HG03103 (cell line): ENCODE data around the gene SAMD13.
"Not testable (repeated sequence)": the region's sequence is repeated elsewhere in the genome, so short reads cannot be mapped to it uniquely, and the experiment has no call there.

Experiments
- ATAC-seq: cut with Tn5 transposase; IDR thresholded peaks from one replicate; pipeline ENCODE4 v1.9.1; 2021; ENCODE audit warnings: low read depth; ENCODE audit not compliant: unreplicated experiment

Gene SAMD13

DNA sequence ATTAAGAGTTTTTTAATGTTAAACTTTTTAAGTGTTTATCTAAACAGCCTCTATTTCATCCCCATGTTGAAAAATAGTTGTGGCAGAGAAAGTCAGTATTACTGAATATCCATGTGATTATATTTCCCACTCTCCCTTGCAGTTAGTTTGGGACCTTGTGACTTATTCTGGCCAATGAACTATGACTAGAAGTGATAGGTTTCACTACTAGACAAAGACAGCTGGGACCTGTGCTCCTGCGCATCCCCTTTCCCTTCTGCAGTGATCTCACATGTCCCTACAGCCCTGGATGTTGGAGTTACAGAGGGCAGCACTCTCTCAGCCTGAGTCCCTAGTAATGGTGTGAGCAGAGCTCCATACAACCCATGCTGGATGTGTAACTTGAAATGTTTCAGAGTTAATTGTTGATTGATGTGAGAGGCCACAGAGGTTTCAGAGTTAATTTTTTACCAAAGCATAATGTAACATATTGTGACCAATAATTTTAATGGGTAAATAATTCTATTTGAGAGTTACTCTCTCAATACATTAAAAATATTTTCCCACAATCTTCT, 18.7 kb upstream of the SAMD13 start:
- ATAC-seq, result no peak

DNA sequence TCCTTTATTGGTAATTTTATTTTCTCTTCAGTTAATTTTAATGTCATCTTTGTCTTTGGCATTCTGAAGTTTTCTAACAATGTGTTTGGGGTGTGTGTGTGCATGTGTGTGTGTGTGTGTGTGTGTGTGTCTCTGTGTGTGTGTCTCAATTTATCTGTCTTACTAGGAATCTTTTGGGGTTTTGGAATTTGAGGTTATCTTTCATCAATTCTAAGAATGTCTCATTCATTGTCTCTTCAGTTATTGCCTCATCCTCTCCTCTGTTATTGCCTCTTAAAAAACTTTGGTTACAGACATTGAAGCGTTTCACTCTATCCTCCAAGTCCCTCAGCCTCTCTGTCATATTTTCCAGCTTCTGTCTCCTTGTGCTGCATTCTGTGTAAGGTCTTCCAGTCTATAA, 18.1 kb upstream of the SAMD13 start:
- ATAC-seq, result no peak

DNA sequence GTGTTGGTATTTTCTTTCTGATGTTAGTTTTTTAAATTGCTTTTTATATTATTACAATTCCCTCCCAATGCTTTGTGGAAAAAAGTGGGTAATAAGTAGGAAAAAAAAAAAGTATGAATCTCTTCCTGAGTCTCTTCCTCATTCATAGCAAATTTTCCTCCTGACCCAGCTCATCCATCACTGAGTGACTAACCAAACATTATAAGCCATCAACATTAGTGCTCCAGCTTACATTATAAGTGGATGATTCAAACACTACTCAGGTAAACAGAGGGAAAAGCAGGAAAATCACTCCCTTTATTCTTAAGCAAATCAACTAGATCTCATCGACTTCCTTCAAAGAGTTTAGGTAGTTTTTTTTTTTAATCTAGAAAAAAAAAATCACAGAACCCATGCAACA, 15.4 kb upstream of the SAMD13 start:
- no peak for ATAC-seq

DNA sequence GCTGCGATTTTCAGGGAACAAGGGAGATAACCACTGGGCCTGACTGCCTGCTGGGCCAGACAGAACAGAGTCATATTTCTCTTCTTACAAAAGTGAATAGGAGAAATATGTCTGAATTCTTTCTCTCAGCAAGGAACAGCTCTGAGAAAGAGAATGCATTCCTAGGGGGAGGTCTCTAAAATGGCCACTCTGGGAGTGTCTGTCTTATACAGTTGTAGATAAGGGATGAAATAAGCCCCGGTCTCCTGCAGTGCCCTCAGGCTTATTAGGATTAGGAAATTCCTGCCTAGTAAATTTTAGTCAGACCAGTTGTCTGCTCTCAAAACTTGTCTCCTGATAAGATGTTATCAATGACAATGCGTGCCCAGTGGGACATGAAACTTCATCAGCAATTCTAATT, 14.1 kb upstream of the SAMD13 start:
- not testable (repeated sequence) for ATAC-seq

DNA sequence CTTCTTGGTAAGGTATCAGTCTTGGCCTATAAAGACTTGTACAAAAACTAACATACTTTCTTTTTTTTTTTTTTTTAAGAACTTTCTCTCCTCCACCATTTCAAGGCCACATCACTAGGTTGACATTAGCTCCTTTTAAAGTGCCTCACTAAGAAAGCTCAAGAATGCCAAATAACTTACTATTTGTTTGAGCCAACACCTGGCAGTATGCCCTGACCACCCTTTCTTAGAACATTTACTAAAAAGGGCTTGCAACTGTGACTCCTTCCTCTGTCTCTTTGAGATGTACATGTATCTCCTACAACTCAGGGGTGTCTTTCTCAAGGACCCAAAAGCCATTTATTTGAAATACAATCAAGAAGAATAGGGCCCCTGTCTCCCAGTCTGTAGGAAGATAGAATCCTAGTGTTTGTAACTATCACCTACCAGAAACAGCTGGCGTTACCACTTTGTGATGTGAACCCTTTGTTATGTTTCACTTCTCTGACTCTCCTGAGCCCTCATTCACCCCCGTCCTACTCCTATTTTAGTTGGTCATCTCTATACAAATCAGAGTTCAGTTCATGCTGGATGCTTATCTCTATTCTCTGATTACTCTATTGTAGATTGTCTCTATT, 12.2 kb upstream of the SAMD13 start:
- no peak for ATAC-seq

DNA sequence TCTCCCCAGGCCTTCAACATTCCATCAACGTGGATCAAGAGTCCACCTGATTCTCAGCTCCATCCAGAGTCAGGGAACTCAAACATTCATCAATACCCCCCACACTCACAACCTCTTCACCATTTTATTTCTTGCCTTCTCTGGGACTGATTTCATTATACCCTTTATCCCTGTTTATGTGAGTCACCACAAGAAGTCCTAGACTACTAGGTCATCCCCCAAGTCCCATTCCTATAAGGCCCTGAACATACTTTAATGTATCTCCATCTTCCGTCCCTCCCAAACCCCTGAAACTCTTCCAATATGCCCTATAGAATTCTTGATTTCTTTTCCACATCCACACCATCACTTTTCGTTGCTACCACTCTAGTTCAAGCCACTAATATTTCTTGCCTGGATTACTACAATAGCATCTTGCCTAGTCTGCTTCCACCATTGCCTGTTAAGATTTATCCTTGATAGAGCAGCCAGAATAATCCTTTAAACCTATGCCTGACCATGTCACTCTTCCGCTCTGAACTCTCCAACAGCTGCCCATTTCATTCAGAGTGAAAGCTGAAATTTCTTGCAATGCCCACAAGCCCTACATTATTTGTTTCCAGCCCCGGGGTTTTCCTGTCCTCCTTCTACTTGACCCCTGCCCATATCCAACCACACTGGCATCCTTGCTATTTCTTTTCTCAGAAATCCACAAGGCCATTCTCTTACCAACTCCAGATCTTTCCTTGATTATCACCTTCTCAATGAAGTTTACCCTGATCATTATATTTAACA, 9.4 kb upstream of the SAMD13 start:
- ATAC-seq, result no peak

DNA sequence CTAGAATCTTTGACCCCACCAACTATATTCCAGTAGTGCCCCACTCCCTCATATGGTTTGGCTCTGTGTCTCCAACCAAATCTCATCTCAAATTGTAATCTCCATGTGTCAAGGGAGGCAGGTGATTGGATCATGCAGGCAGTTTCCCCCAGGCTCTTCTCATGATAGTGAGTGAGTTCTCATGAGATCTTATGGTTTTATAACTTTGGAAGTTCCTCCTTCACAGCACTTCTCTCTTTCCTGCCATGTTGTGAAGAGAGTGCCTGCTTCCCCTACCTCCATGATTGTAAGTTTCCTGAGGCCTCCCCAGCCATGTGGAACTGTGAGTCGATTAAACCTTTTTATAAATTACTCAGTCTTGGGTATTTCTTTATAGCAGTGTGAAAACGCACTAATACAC, 7.7 kb upstream of the SAMD13 start:
- no peak for ATAC-seq

DNA sequence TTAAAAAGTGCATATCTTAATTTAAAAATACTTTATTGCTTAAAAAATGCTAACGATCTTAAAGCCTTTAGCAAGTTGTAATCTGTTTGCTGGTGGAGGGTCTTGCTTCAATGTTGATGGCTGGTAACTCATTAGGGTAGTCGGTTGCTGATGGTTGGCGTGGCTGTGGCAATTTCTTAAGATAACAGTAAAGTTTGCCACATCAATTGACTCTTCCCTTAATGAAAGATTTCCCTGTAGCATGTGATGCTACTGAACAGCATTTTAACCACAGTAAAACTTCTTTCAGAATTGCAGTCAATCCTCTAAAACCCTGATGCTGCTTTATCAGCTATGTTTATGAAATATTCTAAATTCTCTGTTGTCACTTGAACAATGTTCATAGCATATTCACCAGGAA, 6.8 kb upstream of the SAMD13 start:
- no peak for ATAC-seq

DNA sequence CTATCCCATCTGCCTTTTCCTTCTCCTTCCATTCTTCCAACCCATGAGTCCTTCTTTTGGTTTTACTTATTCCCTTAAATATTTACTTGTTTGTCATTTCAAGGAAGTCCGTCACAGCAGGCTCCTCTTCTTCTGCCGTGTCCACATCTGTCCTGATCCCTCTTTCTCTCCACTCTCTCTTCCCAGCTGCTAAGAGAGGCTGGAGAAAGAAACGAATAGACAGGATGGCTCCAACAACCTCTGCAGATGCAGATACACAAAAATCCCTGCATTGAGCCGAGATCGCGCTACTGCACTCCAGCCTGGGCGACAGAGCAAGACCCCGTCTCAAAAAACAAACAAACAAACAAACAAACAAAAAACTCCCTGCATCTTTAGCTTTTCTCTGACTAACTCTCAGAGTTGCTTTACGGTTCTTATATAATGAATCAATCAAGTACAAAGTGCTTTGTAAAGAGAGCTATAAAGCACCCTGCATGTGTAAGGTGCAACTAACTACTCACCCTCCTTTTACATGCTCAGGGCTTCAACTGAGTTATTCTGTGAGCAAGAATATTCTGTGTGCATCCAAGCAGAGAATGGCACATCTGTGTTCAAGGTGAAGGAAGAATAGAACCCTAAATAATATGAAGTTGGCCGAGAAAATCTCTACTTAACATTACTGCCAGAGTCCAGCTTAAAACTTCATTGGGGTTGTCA, 3.8 kb upstream of the SAMD13 start:
- no peak for ATAC-seq

DNA sequence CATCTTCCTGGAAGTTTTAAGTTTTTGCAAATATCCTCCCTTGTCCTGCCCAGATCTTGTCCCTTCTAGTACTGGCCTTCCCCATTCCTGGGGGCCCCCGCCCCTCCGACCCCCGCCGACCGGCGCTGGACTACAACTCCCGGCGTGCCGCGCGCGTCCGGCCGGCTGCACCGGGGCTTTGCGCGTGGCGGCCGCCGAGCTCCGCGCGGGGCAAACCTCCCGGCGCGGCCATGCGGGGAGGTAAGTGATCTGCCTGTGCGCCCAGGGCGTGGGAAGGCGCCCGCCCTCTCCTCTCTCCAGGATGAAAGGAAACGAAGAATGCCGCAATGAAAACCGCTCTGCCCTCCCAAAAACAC, 3.2 kb upstream of the SAMD13 start:
- ATAC-seq, result peak; percentile 65

DNA sequence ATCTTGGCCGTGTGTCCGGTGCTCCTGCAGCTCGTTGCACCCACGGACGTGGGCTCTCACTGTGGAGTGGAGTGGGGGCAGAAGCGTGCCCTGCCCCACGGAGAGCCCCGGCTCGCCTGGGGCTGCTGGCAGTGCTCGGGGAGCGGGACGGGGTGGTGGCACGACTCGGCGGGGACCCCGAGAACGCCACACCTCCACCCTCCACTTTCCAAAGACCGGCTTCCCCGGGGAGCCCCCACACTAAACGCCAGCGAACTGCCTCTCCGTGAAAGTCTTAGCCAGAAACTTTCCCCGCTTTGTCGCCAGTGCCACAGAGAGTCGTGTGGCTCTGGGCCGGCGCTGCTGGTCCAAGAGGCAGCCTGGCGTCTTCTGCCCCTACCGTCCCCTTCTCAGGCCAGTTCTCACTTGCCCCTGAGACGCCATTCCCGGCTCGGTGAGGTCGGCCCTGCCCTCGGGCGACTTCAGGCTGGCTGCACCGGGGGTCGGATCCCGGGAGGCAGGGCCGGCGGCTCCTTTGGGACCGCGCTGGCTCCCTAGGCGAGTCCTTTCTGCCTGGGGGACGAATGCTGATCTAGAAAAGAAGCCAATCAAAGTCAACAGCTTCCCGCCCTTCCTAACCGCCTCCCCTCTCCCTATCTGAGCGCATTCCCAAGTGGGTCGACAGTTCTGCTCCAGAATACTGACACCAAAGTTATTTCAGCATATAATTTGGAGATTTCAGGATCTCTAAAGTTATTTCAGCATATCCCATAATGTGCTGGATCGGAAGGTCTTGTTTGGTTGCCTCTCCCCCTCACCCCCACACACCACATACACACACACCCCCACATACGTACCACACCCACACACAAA, 2.6 kb upstream of the SAMD13 start:
- ATAC-seq, result peak; percentile 31

DNA sequence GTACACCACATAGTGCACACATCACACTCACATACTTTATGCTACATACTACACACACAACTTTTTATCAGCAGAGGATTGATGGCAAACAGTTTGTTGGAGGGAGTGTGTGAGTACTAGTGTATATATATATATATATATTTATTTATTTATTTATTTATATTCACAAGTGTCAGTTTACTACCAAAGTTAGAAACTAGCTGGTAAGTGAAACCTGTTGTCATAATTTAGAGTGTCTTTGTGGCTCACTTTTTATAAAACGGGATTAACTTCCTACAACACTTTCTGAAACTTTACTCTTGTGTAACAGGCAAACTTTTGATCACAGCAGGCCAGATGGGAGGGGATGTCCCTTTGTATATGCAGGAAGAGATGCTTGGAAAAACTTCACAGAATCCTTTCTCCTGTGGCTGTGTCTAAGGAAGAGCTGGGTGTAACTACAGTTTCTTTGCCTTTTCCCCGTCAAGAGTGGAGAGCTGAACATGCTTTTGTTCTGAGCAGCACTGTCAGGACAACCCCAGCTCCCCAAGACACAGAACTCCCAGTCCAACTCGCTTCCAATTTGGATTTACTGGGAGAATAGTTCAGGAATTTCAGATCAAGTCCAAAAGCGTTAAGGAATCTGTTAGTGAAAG, 1.9 kb upstream of the SAMD13 start:
- ATAC-seq, result no peak

DNA sequence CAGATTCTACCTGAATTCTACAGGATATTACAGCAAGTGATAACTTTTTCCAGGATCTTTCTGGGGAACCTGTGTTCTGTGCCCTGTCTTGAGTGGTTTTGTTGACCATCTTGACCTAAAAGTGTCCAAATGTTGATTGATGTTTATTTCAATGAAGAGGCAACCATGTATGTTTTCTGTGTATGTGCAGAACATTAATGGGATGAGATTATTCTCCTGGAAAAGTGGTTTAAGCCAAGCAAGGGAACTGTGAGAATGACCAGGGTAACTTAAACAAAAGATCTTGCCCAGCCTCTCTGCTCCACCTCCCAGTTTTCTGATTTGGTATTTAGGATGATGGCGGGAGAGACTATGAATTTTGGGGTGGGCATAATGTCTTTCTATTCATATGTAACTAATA, 1.0 kb upstream of the SAMD13 start:
- no peak for ATAC-seq

DNA sequence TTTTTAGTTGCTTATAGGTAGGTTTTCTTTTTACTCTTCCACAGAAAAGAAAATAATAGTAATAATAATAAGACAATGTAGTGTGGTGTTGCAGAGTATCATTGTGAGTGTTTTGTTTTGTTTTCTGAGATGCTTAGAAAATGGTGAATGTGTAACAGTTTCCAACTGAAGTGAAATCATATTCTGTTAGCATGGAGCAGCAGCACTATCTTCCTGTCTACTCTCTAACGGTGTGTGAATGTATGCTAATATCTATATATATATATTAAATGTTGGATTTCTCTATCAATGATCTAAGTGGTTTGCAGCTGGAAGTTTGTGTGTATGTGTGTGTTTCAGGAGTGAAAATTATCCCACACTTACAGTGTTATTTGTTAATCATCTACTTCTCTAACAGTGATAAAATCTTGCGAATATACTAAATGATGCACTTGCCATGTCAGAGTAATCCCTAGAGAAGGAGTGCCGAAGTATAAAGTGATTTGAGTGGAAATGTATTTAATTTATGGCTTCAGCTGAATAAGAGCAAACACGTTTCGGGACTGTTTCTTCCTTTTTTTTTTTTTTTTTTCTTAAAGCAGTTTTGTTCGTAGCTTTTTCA, 377 bp downstream of the SAMD13 start:
- ATAC-seq, result no peak

DNA sequence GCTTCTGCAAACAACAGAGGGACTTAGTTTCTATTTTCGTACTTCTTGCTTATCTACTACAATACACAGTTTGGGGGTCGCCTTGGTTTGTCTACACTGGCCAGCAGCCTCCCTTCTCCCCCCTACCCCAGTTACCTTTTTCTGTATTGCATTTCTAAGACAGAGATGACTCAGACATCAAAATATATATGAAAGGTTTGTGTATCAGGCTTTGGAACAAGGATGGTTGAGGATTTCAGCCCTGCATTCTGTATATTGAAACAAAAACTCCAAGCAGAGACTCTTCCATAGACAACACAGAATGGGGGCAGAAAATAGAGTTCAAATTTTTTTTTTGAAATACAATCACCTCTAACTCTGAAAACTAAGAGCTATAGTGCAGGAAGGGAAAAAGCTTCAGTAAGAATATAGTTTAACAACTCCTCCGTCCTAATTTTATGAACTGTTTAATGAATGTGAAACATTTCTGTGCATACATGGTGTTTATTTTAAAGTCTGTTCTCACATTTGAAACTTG, 1.9 kb downstream of the SAMD13 start:
- ATAC-seq, result no peak

DNA sequence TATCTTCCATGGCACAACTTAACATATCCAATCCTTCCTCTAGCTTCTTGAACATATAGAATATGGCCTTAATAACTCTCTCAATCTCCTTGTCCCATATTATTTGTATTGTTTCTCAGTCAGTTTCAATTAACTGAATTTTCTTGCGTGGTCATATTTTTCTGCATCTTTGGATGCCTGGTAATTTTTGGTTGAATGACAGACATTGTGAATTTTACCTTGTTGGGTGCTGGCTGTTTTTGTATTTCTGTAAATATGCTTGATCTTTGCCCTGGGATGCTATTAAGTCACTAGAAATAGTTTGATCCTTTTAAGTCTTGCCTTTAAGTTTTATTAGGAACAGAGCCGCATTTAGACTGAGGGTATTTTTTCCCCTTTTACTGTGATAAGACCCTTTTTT, 5.9 kb downstream of the SAMD13 start:
- ATAC-seq, result no peak

DNA sequence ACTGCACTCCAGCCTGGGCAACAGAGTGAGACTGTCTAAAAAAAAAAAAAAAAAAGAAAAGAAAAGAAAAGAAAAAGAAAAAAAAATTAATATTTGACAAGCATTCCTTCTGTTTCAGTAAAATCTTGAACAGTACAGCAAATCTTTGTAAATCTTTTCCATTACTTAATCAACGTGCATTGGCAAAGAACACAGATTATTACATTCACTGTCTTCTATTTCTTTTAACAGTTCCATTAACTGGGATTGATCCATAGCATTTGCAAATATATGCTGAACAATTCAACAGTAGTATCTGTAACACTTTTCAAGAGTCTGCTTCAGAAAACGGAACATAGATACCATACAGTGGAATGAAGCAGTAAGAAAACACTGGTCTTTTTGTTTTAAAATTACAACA, 9.8 kb downstream of the SAMD13 start:
- ATAC-seq, result no peak

DNA sequence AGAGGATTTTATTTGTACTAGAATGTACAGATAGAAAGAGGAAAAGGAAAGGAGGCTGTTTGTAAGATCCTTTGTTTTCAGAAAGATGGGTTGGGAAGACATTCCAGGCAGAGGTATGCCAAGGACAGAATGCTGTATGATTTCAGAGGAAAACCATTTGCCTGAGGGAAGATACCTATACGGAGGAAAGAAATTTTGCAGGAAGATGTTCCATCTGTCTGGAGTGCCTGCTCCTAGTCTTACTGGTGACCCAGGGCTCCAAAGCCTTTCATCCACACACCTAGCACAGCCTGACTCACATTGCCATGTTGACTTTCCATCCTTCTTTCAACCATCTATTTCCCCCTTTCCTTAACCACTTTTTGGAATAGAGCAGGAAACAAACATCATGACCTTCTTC, 18.2 kb downstream of the SAMD13 start:
- ATAC-seq, result no peak

DNA sequence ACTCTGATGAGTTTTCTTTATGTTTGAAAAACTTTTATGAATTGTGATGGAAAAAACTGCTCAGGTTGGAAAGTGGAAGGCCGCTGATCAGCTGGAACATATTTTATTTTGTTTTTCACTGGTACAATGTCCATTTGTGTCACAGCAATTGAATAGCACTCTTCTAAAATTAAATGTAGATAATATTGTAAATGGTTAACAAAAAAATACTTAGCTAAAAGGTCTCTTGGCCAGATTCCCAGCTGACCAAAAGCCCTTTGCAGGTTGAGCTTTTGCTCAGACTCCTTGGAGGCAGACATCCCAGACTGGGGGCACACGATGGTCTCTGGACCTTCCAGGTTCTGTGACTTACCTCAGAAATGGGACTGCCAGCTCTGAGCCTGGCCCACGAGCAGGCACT, 26.3 kb downstream of the SAMD13 start:
- ATAC-seq, result no peak
